GM18873 (cell line): ENCODE data around the gene DPYSL5.
"Not testable (repeated sequence)": the region's sequence is repeated elsewhere in the genome, so short reads cannot be mapped to it uniquely, and the experiment has no call there.

Experiments
- ATAC-seq: cut with Tn5 transposase; IDR thresholded peaks from one replicate; pipeline ENCODE4 v1.9.1; 2021; ENCODE audit warnings: mild to moderate bottlenecking, moderate library complexity, moderate number of reproducible peaks; ENCODE audit not compliant: unreplicated experiment, low FRiP score

Gene DPYSL5

GRCh38 chr2:26873286-26873983, 25.5 kb downstream of the DPYSL5 start:
- ATAC-seq, result no peak

- ATAC-seq, result no peak
Measured at GRCh38 chr2:26874514-26874913, 26.6 kb downstream of the DPYSL5 start.

- ATAC-seq, result no peak
Measured at GRCh38 chr2:26875065-26875634, 27.2 kb downstream of the DPYSL5 start.

- no peak for ATAC-seq
Measured at GRCh38 chr2:26875808-26876207, 27.9 kb downstream of the DPYSL5 start.

- ATAC-seq, result no peak
Measured at GRCh38 chr2:26876260-26876659, 28.3 kb downstream of the DPYSL5 start.

- no peak for ATAC-seq
Measured at GRCh38 chr2:26877276-26877675, 29.3 kb downstream of the DPYSL5 start.

- no peak for ATAC-seq
Measured at GRCh38 chr2:26880161-26880560, 32.2 kb downstream of the DPYSL5 start.

- ATAC-seq, result no peak
Measured at GRCh38 chr2:26880910-26881435, 33.0 kb downstream of the DPYSL5 start.

- ATAC-seq, result not testable (repeated sequence)
Measured at GRCh38 chr2:26882220-26882619, 34.3 kb downstream of the DPYSL5 start.

- ATAC-seq, result no peak
Measured at GRCh38 chr2:26883956-26884355, 36.0 kb downstream of the DPYSL5 start.

- ATAC-seq, result no peak
Measured at GRCh38 chr2:26884486-26884885, 36.6 kb downstream of the DPYSL5 start.

GRCh38 chr2:26885651-26886329, 37.9 kb downstream of the DPYSL5 start:
- ATAC-seq, result no peak

- ATAC-seq, result no peak
Measured at GRCh38 chr2:26886736-26887135, 38.8 kb downstream of the DPYSL5 start.

GRCh38 chr2:26887151-26887550, 39.2 kb downstream of the DPYSL5 start:
- ATAC-seq, result no peak

- ATAC-seq, result no peak
Measured at GRCh38 chr2:26889796-26890195, 41.9 kb downstream of the DPYSL5 start.

- no peak for ATAC-seq
Measured at GRCh38 chr2:26890341-26891000, 42.5 kb downstream of the DPYSL5 start.

GRCh38 chr2:26892133-26892532, 44.2 kb downstream of the DPYSL5 start:
- ATAC-seq, result no peak

- no peak for ATAC-seq
Measured at GRCh38 chr2:26892922-26893524, 45.1 kb downstream of the DPYSL5 start.

- ATAC-seq, result no peak
Measured at GRCh38 chr2:26894136-26894535, 46.2 kb downstream of the DPYSL5 start.

GRCh38 chr2:26897807-26898479, 50.0 kb downstream of the DPYSL5 start:
- no peak for ATAC-seq
